SK-N-SH (cell line): ENCODE data around the gene COQ10B. TPM values are rescaled to one million over a fixed set of nuclear protein-coding genes. Genes with fewer than 3 reads are reported as not detected.

Experiments used
- CTCF ChIA-PET: fragments of 300-600, 350-600 bp; formaldehyde crosslinking; extraction: SDS; loops from one replicate; lab custom pipeline; 2021; lab: Yijun Ruan, JAX
- POLR2A ChIA-PET: fragments of 350-600 bp; sonication (Branson Sonifier 250); formaldehyde crosslinking; extraction: SDS; loops from one replicate; lab custom pipeline; 2020; ENCODE audit warnings: antibody characterized with exemption, inconsistent platforms; lab: Yijun Ruan, JAX
- DNase-seq: peaks from one replicate; pipeline ENCODE4 v3.0.0; 2012
- H2AFZ ChIP-seq: fragments of 200-600 bp; sonication (generic); 2 replicates; pipeline ENCODE4 v1.8.1; 2016; ENCODE audit warnings: antibody characterized with exemption, mild to moderate bottlenecking, low read depth
- H3F3A ChIP-seq: fragments of 200-600 bp; sonication (generic); replicated peaks from 2 replicates; pipeline ENCODE3; 2016; ENCODE audit warnings: antibody characterized with exemption, mild to moderate bottlenecking; ENCODE audit not compliant: insufficient read depth
- H3K27ac ChIP-seq, 2 experiments: fragments of 200-500 bp in 1 of 2; fragments of 200-600 bp in 1 of 2; sonication (Bioruptor generic) in 1 of 2; sonication (generic), shearing (Covaris generic) in 1 of 2; 2 replicates each; pipeline versions ENCODE4 v1.5.1 to v1.6.1; 2014 to 2016; ENCODE audit warnings: low read depth in 2 of 2, inconsistent platforms in 1 of 2, low read length in 1 of 2, mild to moderate bottlenecking in 1 of 2, mixed read lengths in 1 of 2
- H3K27me3 ChIP-seq: fragments of 200-600 bp; sonication (generic), shearing (Covaris generic); 2 replicates; pipeline ENCODE4 v1.6.1; 2016; ENCODE audit warnings: mixed run types; ENCODE audit not compliant: insufficient read depth
- H3K36me3 ChIP-seq, 2 experiments: fragments of 200-500 bp in 1 of 2; fragments of 200-600 bp in 1 of 2; sonication (Bioruptor generic) in 1 of 2; sonication (generic) in 1 of 2; replicated peaks in 1 of 2; 2 replicates each; pipeline versions ENCODE3 to v1.5.1; 2014 to 2016; ENCODE audit warnings: low read length in 1 of 2, mild to moderate bottlenecking in 1 of 2; ENCODE audit not compliant: insufficient read depth in 2 of 2, control insufficient read depth in 1 of 2
- H3K4me1 ChIP-seq, 2 experiments: fragments of 200-500 bp in 1 of 2; fragments of 200-600 bp in 1 of 2; sonication (Bioruptor generic) in 1 of 2; sonication (generic), shearing (Covaris generic) in 1 of 2; 2 replicates each; pipeline versions ENCODE4 v1.5.1 to v1.6.1; 2014 to 2016; ENCODE audit warnings: low read depth in 1 of 2, low read length in 1 of 2, mixed run types in 1 of 2; ENCODE audit not compliant: insufficient read depth in 2 of 2, control insufficient read depth in 1 of 2
- H3K4me2 ChIP-seq: fragments of 200-600 bp; sonication (generic), shearing (Covaris generic); 2 replicates; pipeline ENCODE4 v1.6.1; 2017; ENCODE audit warnings: mixed run types
- H3K4me3 ChIP-seq, 2 experiments: fragments of 200-500 bp in 1 of 2; fragments of 200-600 bp in 1 of 2; sonication (Bioruptor generic) in 1 of 2; sonication (generic), shearing (Covaris generic) in 1 of 2; 2 replicates each; pipeline versions ENCODE4 v1.5.1 to v1.8.1; 2014 to 2016; ENCODE audit warnings: low read depth in 2 of 2, inconsistent platforms in 1 of 2, low read length in 1 of 2, mild to moderate bottlenecking in 1 of 2, mixed read lengths in 1 of 2, moderate library complexity in 1 of 2
- H3K79me2 ChIP-seq: fragments of 200-600 bp; sonication (generic); 2 replicates; pipeline ENCODE4 v1.8.1; 2017; ENCODE audit warnings: mild to moderate bottlenecking; ENCODE audit not compliant: insufficient read depth
- H3K9ac ChIP-seq: fragments of 200-600 bp; sonication (generic); 2 replicates; pipeline ENCODE4 v1.6.1; 2017; ENCODE audit warnings: mixed run types
- H3K9me2 ChIP-seq: fragments of 200-600 bp; sonication (generic); 2 replicates; pipeline ENCODE4 v1.6.1; 2017; ENCODE audit warnings: mixed run types
- H3K9me3 ChIP-seq: fragments of 200-600 bp; sonication (generic); 2 replicates; pipeline ENCODE4 v1.6.1; 2017; ENCODE audit warnings: mixed run types, mild to moderate bottlenecking, moderate library complexity
- H4K20me1 ChIP-seq: fragments of 200-600 bp; sonication (generic); 2 replicates; pipeline ENCODE4 v1.6.1; 2017; ENCODE audit warnings: mild to moderate bottlenecking, mixed run types; ENCODE audit not compliant: insufficient read depth
- CHD2 ChIP-seq: fragments of 150-350 bp; IDR thresholded peaks from 2 replicates; pipeline ENCODE4 v1.6.1; 2018; ENCODE audit warnings: low read length; ENCODE audit not compliant: partially characterized antibody
- CTCF ChIP-seq: fragments of 200-600 bp; sonication (generic); IDR thresholded peaks from 2 replicates; pipeline ENCODE4 v1.6.1; 2017; ENCODE audit warnings: antibody characterized with exemption, mild to moderate bottlenecking, moderate library complexity
- ELF1 ChIP-seq: IDR thresholded peaks from 2 replicates; pipeline ENCODE4 v1.4.0; 2012
- EP300 ChIP-seq, 2 experiments: IDR thresholded peaks; 2 replicates each; pipeline versions ENCODE4 v1.4.0 to v1.6.1; 2012; ENCODE audit warnings: borderline replicate concordance in 1 of 2, low read depth in 1 of 2, low read length in 1 of 2
- EZH2phosphoT487 ChIP-seq: fragments of 200-600 bp; sonication (generic); IDR thresholded peaks from 2 replicates; pipeline ENCODE4 v1.6.1; 2017; ENCODE audit warnings: low read depth, mixed run types, mild to moderate bottlenecking, antibody characterized with exemption, moderate library complexity, borderline replicate concordance
- FOSL2 ChIP-seq: IDR thresholded peaks from 2 replicates; pipeline ENCODE4 v1.4.0; 2012; ENCODE audit warnings: low read depth, mild to moderate bottlenecking, moderate library complexity, borderline replicate concordance
- FOXJ3 ChIP-seq: sonication (generic); formaldehyde crosslinking; IDR thresholded peaks from 2 replicates; pipeline ENCODE4 v1.5.1; 2020; ENCODE audit warnings: mild to moderate bottlenecking, missing genetic modification reagents
- FOXM1 ChIP-seq: IDR thresholded peaks from 2 replicates; pipeline ENCODE4 v1.4.0; 2012; ENCODE audit warnings: low read depth, mild to moderate bottlenecking
- GABPA ChIP-seq: IDR thresholded peaks from 2 replicates; pipeline ENCODE4 v1.4.0; 2012; ENCODE audit warnings: low read depth, mild to moderate bottlenecking
- GATA2 ChIP-seq: sonication (generic); formaldehyde crosslinking; IDR thresholded peaks from 2 replicates; pipeline ENCODE4 v1.5.0; 2020; ENCODE audit warnings: mild to moderate bottlenecking, missing genetic modification reagents
- JUND ChIP-seq: IDR thresholded peaks from 2 replicates; pipeline ENCODE4 v1.4.0; 2012
- MAX ChIP-seq: IDR thresholded peaks from 2 replicates; pipeline ENCODE4 v1.4.0; 2012; ENCODE audit warnings: low read depth
- MEF2A ChIP-seq: IDR thresholded peaks from 2 replicates; pipeline ENCODE4 v1.4.0; 2012; ENCODE audit warnings: low read depth, borderline replicate concordance
- NFIC ChIP-seq: IDR thresholded peaks from 2 replicates; pipeline ENCODE4 v1.4.0; 2012; ENCODE audit warnings: borderline replicate concordance
- NRF1 ChIP-seq: IDR thresholded peaks from 2 replicates; pipeline ENCODE4 v1.6.1; 2012; ENCODE audit warnings: low read depth, mild to moderate bottlenecking, low read length
- POLR2AphosphoS5 ChIP-seq: IDR thresholded peaks from 2 replicates; pipeline ENCODE4 v1.6.1; 2012; ENCODE audit warnings: low read depth, low read length
- RAD21 ChIP-seq: IDR thresholded peaks from 2 replicates; pipeline ENCODE4 v1.6.1; 2012; ENCODE audit warnings: mild to moderate bottlenecking, low read length
- RFX5 ChIP-seq: IDR thresholded peaks from 2 replicates; pipeline ENCODE4 v1.6.1; 2012; ENCODE audit warnings: mild to moderate bottlenecking, improper control_type of control experiment, low read length
- RXRA ChIP-seq: IDR thresholded peaks from 2 replicates; pipeline ENCODE4 v1.4.0; 2012; ENCODE audit warnings: low read depth, mild to moderate bottlenecking, borderline replicate concordance
- SMC3 ChIP-seq: IDR thresholded peaks from 2 replicates; pipeline ENCODE4 v1.6.1; 2012; ENCODE audit warnings: low read depth, low read length, improper control_type of control experiment
- TAF1 ChIP-seq: IDR thresholded peaks from 2 replicates; pipeline ENCODE4 v1.6.1; 2012; ENCODE audit warnings: low read depth, mild to moderate bottlenecking, low read length, moderate library complexity, borderline replicate concordance
- TEAD4 ChIP-seq: IDR thresholded peaks from 2 replicates; pipeline ENCODE4 v1.4.0; 2012; ENCODE audit warnings: mild to moderate bottlenecking, borderline replicate concordance; ENCODE audit not compliant: insufficient read depth
- YY1 ChIP-seq: IDR thresholded peaks from 2 replicates; pipeline ENCODE4 v1.4.0; 2012; ENCODE audit warnings: low read depth, mild to moderate bottlenecking
- WGBS: methylation state at CpG from one replicate; pipeline ENCODE4 v1.1.6; 2017; ENCODE audit warnings: low lambda C conversion rate; 5-methylcytosine and 5-hydroxymethylcytosine counted together
- polyA plus RNA-seq, 3 experiments: library from polyadenylated mRNA; depleted of rRNA; stranded (reverse); fragments of >200 nt; gene quantifications; 2 replicates each; pipeline ENCODE4 v1.2.3, GENCODE V29; 2012
- TF ChIP-seq, protein P1 (sequence below): fragments of 150-350 bp; IDR thresholded peaks from 2 replicates; pipeline ENCODE4 v1.6.1; 2017; ENCODE audit warnings: antibody characterized with exemption, low read length, low read depth, borderline replicate concordance

COQ10B gene
- polyA plus RNA-seq, 1 of the 3 experiments (the other 2 are of a cell fraction): 3.6 TPM

- peaks cover 100% of the 10 kb centered on the region for H3K79me2 ChIP-seq
- H4K20me1 ChIP-seq: peaks cover 99% of the 10 kb centered on the region
- no peak overlapping the region for H2AFZ ChIP-seq
- no peak overlapping the region for H3K9ac ChIP-seq
- no peaks in the 10 kb centered on the region; a peak in 1 of 4 replicates for H3K4me1 ChIP-seq
- peaks cover 14% of the 10 kb centered on the region for H3F3A ChIP-seq
- no peak overlapping the region for H3K4me3 ChIP-seq
- no peak for DNase-seq
- no peaks in the 10 kb centered on the region for H3K9me3 ChIP-seq
- no peak overlapping the region for H3K4me2 ChIP-seq
- H3K27ac ChIP-seq: no peak overlapping the region
- ChIA-PET CTCF (no interaction called here), POLR2A (no interaction called here)
- H3K36me3 ChIP-seq: peaks cover 16 to 46% of the 10 kb centered on the region in 2 experiments
- no peaks in the 10 kb centered on the region for H3K9me2 ChIP-seq
- no peaks in the 10 kb centered on the region for H3K27me3 ChIP-seq
- 92% methylated on average over 7 of the region's 7 CpGs for WGBS
- TF ChIP-seq MEF2A (no peak), FOSL2 (no peak), EZH2phosphoT487 (no peak), SMC3 (no peak), NRF1 (no peak), GATA2 (CRISPR knock-in tag) (no peak), RFX5 (no peak)
- TF ChIP-seq, protein P1, sequence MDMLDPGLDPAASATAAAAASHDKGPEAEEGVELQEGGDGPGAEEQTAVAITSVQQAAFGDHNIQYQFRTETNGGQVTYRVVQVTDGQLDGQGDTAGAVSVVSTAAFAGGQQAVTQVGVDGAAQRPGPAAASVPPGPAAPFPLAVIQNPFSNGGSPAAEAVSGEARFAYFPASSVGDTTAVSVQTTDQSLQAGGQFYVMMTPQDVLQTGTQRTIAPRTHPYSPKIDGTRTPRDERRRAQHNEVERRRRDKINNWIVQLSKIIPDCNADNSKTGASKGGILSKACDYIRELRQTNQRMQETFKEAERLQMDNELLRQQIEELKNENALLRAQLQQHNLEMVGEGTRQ: no peak
Measured at GRCh38 chr2:197425550-197425949, 27.8 kb upstream of the COQ10B start.

DNA sequence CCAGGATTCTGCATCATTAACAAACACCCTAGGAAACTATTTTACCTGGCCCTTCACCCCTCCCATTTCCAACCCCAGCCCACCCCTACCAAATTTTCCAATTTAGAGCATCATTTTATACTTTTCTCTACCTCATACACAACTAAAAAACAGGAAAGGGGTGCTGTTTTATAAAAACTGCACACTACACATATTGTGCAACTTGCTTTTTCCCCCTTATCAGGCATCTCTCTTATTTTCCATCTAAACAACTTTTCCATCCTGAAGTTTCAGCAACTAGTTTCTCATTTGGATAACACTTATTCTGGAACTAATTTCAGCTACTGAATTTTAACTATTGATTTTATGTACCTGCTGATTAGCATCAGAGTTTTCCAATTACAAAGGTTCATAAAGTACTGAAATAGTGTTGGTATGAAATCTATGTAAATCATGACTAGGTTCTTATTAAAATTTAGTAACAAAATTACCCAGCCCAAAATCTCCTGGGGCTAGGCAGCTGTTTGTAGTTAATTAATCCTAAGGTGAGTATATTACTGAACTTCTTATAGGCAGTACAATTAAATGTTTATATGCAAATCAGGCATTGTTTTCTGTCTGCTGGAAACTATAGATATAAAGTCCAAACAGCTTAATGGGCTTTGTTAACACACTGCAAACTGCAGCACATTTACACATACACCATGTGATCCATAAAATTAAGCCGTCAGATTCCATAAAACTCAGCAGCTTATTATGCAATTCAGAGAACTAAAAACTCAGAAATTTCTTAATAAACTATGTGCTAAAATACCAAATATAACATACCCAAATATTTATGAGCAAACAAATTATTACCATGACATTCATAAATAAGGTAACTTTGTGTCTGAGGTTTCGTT lies 26.4 kb upstream of the COQ10B start:
- Histone ChIP-seq H4K20me1 (peaks cover 99% of the 10 kb centered on the region), H3K4me1 (no peaks in the 10 kb centered on the region; a peak in 1 of 4 replicates), H3K79me2 (peaks cover 100% of the 10 kb centered on the region), H3K27me3 (no peaks in the 10 kb centered on the region), H3K27ac (no peak overlapping the region), H3K4me3 (no peak overlapping the region), H3K9me3 (no peaks in the 10 kb centered on the region), H3K9me2 (no peaks in the 10 kb centered on the region), H3K9ac (no peak overlapping the region), H3F3A (peaks cover 14% of the 10 kb centered on the region), H2AFZ (no peak overlapping the region), H3K36me3 (peaks cover 9 to 33% of the 10 kb centered on the region in 2 experiments), H3K4me2 (no peak overlapping the region)
- 94% methylated on average over 2 of the region's 2 CpGs for WGBS
- no peak for DNase-seq
- TF ChIP-seq FOXJ3 (CRISPR knock-in tag) (no peak), GABPA (no peak), EP300 (IDR thresholded peaks at IDR 0.05; ENCODE audit: borderline replicate concordance in 1 of 2, low read depth in 1 of 2, low read length in 1 of 2) (no peak), POLR2AphosphoS5 (no peak), TEAD4 (no peak), NFIC (no peak), JUND (no peak), FOXM1 (no peak), TAF1 (no peak), MAX (no peak), NRF1 (no peak), YY1 (no peak), CTCF (no peak), ELF1 (no peak), RXRA (no peak), RAD21 (no peak), EZH2phosphoT487 (no peak), CHD2 (no peak), RFX5 (no peak)
- CTCF ChIA-PET: interaction anchor here (0.6 kb wide), 1 partner anchor 347 kb away, joined by 3 read pairs; no protein-coding TSS in a partner anchor
- POLR2A ChIA-PET: no interaction called here
